Measurements from ENCODE around the gene ATP8A1.
A peak's percentile ranks its signal among the peaks of the same experiment; 100 is the strongest.
"Not testable (repeated sequence)": the region's sequence is repeated elsewhere in the genome, so short reads cannot be mapped to it uniquely, and the experiment has no call there.

The ATP8A1 gene

DNA sequence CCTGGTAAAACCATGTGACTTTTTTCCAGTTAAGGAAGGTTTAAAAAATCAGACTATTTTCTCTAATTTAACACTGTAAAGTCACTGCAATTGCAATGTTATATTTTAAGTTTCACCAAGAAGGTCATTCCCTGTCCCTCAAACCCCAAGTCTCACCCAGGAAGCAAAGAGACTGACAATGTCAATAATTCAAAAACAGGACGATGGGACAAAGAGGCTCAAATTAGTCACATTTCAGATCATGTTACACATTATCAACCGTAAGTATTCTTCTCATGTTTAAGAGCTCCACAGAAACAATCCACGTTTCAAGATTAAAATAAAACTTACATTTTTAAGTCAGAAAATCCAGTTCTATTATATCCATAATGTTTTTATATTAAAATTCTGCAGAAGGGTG lies 246.5 kb downstream of the ATP8A1 start:
- DNase-seq (ENCODE audit: low spot score): no peak

DNA sequence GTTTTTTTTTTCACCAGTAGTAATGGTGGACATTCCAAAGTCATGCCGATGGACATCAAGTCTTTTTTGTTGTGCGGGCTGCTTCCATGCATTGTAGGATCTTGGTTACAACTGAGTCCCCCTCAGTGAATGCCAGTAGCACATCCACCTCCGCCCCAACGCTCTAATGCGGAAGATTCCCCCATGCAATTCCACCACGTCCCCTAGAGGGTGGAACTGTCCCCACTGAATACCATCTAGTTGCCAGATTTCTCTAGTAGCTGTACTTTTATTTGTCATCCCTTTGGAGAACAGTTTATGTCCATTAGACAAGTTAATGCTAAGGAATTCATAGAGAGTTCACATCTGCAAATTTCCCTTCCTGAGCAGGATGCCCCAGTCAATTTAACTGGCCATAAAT lies 252.9 kb downstream of the ATP8A1 start:
- no peak for DNase-seq (ENCODE audit: low spot score)

DNA sequence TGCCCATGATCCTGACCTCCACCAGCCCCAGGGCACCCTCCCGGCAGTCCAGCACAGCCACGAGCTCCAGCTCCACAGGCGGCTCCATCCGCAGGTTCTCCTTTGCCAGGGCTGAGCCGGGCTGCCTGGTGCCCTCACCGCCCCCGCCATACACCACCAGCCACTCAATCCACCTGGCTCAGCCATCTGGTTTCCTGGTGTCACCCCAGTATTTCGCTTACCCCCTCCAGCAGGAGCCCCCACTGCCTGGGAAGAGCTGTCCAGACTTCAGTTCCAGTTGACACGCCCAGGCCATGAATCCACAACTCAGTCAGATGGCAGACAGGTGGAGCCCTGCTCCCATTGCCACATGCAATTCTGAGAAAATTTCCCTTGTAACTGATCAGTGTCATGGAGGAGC lies 255.7 kb downstream of the ATP8A1 start:
- DNase-seq (ENCODE audit: low spot score): no peak

DNA sequence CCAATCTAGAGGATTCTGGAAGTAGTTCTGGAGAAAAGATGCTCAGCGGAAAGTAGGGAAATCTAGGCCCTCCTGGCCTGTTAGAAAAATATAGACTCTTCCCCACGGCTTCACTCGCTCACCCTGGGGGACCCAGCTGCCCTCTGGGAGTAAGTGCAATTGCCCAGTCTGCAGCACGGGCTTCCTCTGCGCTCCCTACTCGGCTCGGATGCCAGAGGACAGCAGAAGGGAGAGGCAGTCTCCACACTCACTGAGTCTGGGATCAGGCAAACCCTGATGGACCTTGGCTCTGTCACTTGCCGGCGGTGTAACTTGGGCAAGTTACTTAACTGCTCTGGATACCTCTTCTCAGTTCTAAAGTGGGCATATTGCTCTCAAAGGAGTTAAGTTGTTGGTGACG lies 257.5 kb downstream of the ATP8A1 start:
- DNase-seq (ENCODE audit: low spot score): no peak

DNA sequence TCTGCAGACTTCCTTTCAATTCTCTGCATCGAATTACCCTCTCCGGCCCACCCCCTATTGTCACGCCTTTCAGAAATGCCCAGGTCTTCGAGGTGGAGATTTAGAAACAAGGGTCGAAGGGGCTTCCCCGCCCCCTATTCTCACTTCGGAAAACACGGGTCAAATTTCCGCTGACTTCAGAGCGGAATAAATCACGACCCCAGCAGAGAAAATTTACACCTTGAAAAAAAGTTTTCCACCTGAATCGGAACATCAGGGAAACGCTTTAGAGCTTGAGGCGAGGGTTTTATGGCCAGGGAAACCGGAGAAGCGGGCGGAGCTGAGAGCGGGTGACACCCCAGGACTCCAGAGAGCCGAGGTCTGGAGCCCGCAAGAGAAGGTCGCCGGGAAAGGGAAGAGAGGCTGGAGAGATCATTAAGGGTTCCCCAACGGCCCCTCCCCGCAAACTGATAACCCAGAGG lies 258.0 kb downstream of the ATP8A1 start:
- no peak for DNase-seq (ENCODE audit: low spot score)

DNA sequence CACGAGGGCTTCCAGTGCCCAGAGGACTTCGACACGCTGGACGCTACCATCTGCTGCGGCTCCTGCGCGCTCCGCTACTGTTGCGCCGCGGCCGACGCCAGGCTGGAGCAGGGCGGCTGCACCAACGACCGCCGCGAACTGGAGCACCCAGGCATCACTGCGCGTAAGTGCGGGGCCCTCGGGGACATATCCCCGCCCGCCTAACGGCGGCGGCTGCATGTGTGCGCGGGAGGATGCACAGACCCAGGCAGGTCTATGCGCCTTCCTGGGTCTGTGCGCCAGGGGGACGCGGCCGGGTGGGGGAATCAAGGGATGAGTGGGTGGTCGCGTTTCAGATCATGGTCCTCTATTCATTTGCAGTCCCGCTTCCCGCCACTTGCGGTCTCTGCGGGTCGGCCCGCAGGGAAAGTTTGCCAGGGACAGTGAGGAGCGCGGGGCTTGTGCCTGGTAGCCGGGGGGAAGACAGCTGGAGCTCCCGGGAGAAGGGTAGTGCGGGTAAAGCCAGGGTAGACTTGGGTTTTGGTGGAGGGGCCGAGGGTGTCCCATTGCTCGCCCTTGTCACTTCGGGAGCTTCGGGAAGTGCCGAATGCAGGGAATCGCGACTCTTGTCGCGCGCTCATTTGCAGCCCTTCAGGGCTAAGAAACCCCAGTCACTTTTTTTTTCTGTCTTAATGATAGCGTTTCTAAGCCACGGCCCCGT lies 258.6 kb downstream of the ATP8A1 start:
- DNase-seq (ENCODE audit: low spot score): no peak

DNA sequence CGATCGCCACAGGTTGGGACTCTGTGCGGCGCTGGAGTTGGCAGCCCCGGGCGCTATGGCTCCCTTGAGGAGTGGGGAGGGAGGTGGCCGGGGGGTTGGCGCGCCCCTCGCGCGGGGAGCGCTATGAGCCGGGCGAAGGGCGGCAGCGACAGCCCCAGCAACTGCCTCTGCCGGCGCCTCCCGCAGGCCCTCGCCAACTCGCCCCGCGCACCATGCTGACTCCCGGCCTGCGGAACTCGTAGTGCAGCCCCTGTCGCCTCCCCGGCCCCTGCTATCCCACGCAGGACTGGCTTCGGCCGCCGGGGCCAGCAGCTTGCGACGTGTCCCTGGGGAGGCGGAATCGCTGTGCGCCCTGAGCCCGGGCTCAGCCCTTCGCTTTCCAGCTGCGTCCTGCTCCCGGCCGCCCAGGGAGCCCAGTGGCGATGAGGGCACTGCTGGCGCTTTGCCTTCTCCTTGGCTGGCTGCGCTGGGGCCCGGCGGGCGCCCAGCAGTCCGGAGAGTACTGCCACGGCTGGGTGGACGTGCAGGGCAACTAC lies 259.2 kb downstream of the ATP8A1 start:
- no peak for DNase-seq (ENCODE audit: low spot score)

DNA sequence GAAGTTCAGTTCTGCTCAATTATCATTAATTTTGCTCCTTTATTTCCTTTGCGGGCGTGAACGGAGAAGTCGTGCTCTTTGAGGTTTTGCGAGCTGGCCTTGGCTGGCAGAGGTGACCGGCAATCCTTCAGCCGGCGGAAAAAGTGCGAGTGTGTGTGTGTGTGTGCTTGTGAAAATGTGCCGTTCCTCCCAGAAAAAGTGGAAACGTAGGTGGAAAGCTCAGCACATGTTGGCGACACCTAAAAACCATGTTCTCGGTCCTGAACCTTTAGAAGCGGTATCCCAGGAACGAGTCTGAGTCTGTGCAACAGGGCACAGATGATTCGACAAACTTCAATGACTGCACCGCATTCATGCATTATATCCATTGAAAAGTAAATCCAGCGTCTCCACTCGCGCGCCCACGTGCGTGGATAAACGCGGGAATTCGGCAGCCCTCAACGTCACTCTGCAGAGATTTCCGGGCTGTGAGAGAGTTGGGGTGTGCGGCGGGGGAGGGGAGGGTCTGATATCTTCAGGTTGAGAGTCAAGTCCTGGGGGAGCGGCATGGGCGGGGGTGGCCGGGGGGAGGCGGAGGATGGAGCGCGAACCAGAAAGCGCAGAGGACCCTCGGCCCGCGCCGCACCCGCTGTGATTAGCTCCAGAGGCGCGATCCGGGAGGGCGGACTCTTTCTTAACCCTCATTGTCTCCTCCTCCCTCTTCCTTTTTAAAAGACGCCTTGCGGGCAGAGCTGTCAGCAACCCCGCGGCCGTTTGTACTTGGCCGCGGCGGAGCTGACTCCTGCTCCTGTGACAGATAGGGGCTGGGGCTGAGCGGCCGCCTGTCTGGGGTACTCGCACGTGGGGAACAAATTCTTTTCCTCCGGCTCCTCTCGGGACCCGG lies 259.9 kb downstream of the ATP8A1 start, which contains the start of gene SHISA3:
SHISA3 (plus strand) TSS at position 737 of the 883 bp plus-strand sequence. CDS start 569 bp downstream, outside the sequence.
- no peak for DNase-seq (ENCODE audit: low spot score)

DNA sequence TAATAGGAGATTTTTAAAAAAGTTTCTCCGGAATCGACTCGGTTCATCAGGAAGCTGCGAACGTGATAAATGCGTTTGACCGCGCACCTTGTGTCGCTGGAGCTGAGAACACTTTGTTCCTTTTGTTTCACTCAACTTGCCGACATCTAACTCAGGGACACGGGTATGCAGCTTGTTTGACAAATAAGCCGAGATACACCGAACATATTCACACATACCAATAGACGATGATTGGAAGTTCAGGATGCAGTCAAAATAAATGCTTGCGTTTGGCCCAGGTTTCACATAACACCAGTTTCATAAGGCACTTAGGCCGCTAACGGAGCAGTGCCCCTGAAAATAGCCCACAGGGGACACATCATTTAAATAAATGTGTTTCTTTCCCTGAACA lies 260.5 kb downstream of the ATP8A1 start:
- no peak for DNase-seq (ENCODE audit: low spot score)

DNA sequence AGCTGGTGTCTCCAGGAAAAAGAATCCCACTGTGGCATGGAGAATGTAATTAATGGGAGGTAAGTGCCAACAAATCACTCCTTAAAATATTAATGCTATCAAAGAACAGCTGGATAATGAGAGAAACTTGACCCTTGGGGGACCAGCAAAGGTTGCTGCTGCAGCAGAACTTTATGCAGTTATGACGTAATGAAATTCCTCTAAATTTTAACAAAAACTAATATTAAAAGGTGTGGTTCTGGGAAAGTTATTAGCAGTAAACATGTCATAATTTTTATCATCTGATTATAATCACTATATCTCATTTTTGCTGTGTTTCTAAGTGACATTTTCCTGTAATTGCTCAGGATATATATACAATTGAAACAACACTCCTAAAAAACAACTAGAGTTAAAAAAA lies 261.3 kb downstream of the ATP8A1 start:
- DNase-seq (ENCODE audit: low spot score): no peak

DNA sequence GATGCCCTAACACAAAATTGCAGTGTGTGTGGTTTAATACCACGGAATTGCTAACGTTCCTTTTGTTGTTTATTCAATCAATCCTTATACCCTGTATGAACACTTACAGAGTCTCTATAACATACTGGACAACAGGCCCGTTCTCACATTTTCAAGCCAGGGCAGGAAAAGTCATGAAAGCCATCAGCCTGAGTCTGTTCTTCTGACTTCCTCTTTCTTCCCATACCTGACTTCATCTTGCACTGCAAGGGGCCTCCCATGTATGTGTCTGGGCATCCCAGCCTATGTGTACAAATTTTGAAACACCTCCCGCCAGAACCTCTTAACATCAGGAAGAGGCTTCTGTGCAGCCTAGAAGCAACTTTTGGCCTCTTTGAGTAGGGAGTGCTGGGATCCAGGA lies 264.5 kb downstream of the ATP8A1 start:
- no peak for DNase-seq (ENCODE audit: low spot score)

DNA sequence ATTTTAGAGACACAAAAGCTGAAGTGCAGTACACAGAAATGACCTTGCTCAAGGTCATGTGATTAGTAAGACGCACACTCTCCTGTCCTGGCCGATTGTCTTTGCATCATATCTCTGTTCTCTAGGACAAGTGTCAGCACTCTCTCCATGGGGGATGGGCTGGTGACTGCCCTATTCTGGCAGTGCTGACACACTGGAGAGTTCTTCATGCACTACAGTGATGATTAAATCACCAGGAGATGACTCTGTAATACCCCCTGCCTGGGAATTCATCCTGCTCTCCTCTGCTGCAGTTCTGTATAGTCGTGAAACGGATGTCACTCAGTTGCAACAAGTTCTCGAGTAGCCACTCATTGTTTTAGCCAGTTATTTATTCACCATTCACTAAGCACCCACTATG lies 264.9 kb downstream of the ATP8A1 start:
- DNase-seq (ENCODE audit: low spot score): no peak

DNA sequence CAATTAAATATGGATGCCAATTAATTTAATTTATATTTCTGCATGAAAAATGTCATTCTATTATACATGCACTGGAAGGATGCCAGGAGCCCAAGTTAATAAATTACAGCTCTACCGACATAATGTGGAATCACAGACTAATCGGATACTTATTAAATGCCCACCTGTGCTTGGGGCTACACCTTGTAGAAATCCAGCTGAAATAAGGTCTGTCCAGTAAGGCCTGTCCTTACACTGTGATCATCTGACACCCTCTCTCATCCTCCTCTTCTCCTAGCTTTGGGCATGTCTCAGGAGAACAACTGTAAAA lies 265.6 kb downstream of the ATP8A1 start:
- no peak for DNase-seq (ENCODE audit: low spot score)

DNA sequence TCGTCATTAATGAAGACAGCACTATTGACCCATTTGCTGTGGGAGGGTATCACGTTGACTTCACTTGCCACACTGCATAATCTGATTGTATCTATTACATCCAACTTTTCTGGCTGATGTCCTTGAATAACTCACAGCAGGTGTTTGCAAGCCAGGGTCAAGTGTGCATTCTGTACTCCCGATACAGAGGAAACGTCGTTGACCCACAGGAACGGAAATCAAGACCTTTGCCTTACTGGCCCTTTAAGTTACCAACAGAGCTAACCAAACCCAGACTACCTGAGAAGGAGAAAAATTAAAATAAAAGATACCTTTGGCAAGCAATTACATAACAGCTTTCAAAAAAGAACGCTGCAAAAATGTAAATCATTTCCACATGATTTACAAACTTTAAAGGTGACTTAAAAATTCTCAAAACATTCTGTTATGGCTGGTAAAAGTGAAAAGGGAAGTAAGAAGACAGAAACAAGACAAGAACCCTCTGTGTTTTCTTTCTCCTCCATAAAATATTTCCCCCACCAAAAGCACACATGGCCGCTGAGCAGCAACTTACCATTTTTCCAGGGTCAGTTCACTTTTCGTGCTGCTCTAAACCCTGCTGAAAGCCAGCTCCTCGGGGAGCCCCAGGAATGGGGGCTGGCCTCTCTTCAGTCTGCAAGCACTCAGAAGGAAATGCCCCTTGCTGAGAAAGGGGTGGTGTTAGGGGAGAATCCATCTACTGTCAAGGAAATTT lies 266.1 kb downstream of the ATP8A1 start:
- no peak for DNase-seq (ENCODE audit: low spot score)

DNA sequence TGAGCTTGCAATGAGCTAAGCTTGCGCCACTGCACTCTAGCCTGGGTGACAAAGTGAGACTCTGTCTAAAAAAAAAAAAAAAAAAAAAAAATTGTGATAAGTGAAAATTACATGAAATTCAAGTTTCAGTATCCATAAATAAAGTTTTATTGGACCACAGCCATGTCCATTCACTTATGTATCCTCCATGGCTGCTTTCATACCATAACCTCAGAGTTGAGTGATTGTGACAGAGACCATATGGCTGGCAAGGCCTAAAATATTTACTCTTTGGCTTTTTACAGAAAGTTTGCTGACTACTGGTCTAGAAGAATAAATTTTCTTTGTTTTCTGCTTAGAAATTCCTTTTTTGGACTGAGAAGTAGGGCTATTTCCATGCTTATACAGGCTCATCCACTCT lies 271.4 kb downstream of the ATP8A1 start:
- no peak for DNase-seq (ENCODE audit: low spot score)

DNA sequence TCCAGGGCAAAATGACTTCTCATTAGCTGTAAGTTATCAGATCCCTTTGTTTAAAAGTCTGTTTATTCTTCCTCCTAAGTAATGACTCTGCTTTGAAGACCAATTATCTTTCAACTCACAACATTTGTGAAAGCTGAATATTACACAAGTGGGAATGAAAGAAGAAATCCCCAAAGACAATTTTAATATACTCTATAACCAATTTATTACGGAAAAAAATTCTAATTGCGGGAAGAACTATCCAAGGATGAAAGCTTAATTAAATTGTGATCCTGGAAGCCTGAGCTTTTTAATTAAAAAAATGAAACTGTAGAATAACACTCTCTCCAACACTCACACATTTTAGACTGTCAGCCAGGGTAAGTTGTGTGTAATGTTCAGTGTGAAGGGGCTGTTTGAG lies 275.2 kb downstream of the ATP8A1 start:
- DNase-seq (ENCODE audit: low spot score): no peak

DNA sequence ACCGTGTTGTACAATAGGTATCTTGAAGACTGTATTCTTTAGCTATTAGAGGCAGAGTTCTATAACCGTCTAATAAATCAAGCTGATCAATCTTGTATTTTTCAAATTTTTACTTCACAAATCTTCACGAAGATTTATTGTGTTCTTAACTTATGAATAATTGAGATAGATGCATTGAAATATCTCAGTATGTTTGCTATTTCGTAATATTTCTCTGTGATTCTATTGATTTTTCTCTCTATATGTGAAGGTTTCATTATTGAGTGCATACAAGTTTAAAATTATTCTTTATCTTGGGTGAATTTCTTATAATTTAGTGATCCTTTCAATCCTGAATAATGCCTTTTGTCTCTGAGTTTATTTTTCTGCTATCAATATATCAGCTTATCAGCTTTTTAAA lies 279.4 kb downstream of the ATP8A1 start:
- DNase-seq (ENCODE audit: low spot score): no peak

DNA sequence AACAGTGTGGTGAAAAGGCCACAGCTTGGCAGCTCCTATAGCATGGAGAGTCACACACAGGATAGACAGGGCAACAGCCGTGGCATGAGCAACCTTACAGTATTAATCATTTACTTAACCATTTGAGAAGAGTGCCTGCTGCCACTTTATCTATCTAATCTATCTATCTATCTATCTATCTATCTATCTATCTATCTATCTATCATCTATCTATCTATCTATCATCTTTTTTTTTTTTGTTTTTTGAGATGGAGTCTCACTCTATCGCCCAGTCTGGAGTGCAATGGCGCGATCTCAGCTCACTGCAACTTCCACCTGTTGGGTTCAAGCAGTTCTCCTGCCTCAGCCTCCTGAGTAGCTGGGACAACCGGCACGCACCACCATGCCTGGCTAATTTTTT lies 284.6 kb downstream of the ATP8A1 start:
- not testable (repeated sequence) for DNase-seq (ENCODE audit: low spot score)

DNA sequence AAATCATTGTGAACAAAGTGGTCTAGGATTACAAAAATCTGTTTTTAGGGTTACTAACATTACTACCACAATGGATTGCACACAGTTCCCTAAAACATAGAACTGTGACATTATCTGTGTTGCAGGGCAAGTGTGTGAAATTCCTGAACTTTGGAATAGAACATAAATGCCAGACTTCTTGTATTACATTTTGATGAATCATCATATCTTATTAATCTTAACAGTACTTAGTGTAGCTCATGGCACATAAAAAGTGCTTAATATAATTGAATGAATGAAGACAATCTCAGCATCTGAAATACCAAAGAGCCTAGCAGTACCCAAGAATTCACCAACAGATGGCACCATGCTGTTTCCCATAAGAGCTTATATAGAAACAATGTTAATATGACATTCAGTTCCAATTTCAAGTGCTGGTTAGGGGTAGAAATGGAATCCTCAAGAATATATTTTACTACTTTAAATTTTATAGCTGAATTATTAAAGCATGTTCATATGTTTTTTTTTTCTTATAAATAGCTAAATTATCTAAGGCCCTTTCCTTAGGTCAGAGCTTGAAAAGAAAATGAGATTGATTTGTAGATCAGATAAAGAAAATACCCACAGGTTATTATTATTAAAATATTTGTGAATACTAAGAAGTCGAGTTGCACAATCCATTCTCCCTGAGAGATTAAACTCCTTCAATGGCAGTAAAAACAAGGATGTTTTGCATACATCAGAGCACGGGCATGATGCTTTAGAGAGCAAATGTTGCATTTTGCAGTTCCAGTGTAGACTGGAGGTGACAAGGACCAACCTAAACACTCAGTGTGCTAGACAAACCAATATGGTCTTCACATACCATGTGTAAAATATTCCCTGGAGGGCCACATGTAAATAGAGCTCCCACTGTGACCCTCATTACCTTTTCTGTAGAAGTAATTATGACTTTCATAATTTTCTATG lies 285.3 kb downstream of the ATP8A1 start:
- DNase-seq (ENCODE audit: low spot score): peak; percentile 23

DNA sequence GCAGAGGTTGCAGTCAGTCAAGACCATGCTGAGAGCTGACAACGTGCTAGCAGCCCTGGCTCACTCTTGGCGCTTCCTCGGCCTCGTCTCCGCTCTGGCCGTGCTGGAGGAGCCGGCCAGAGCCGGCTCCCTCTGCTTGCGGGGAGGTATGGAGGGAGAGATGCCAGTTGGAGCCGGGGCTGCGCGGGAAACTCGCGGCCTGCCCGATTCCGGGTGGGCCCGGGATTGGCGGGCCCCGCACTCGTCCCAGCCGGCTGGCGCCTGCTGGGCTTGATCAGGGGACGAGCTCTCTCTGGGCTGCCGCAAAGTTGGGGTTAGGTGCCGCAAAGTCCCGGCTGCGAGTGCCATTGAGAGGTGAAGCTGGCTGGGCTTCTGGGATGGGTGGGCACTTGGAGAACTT lies 287.4 kb downstream of the ATP8A1 start:
- DNase-seq (ENCODE audit: low spot score): no peak

DNA sequence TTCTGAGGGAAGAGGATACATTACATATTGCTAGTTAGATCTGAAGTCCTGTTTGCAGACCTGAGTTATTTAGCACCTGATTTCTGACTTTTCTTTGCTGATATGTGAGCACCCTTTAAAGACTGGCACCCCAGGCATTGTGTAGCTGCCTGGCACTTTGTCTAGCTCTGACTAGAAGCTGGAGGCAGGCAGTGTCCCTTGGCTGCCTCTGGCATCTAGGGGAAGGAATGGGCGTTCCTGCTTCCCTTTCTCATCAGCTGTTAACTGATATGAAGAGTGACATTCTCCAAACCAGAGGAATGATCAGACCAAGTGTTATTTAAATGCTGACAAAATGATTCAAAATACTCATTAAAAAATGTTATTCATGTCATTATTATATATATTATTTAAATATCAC lies 289.9 kb downstream of the ATP8A1 start:
- no peak for DNase-seq (ENCODE audit: low spot score)
